Activated CD4-positive, alpha-beta T cell treated with anti-CD3 and anti-CD28 coated beads, Interleukin-2, amount 50 U/mL, for 48 hours (primary cell): ENCODE data around the gene UVRAG.

Experiments
- DNase-seq, 2 experiments: peaks; one replicate each; pipeline ENCODE4 v3.0.0-alpha.2; 2020

Gene UVRAG

DNA sequence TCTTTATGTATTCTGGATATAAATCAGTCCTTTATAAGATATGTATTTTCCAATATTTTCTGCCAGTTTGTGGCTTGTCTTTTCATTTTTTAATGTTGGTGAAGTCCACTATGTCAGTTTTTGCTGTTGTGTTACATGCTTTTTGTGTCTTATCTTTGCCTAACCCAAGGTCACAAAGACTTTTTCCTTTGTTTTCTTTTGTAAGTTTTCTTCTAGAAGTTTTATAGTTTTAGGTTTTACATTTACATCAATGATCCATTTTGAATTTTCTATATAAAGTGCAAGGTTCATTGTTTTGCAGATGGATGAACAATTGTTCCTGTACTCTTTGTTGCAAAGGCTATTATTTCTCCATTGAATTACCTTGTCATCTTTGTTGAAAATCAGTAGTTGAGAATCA is 69.3 kb downstream of the UVRAG start:
- no peak for DNase-seq

DNA sequence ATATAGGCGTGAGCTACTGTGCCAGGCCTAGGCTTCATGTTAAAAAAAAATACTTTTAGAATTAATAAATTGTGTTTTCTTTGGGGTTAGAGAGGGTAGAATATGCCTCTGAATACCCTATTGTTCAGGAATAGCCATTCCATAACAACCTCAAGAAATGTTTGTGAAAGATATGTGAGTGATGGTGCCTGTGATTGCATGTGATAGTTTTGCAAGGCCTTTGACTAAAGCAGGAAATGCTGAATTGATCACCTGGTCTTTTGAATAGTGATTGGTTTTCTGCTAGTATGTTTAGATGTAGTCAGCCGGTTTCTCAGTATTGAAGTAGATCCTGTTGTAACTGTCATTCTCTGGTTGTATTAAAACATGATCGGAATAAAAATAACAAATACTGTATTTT is 73.4 kb downstream of the UVRAG start:
- no peak for DNase-seq

DNA sequence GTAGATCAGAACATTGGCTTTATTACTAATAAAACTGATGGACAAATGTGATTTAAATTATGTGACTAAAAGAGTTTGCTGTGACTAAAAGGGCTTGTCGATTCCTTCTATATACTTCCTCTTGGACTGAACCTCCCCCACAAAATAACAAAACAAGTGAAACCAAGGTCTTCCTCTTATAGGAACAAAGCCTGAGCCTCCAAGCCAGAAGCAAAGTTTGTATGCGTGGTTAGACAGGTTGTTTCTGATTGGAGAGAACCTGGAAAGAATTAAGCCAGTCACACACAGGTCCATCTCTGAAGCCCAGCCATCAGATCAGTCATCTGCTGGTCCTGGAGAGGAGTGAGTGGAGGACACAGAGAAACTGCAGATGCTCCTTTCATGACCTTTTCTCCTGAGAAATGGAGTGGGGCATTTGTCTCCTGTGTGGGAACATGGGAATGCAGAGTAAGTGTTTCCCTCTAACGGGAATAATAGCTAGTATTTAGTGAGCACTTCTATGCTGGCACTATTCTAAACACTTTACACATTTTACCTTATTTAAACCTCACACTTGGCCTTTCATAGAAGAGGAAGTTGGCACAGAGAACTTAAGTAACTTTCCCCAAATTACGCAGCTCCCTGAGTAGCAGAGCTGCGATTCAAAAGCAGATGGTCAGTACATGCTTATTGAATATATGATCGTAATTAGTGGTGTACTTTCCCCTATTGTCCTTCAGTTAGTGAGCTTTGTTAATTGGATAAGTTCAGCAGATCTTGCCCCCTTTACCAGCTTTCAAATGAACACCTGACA is 77.1 kb downstream of the UVRAG start:
- no peak for DNase-seq

DNA sequence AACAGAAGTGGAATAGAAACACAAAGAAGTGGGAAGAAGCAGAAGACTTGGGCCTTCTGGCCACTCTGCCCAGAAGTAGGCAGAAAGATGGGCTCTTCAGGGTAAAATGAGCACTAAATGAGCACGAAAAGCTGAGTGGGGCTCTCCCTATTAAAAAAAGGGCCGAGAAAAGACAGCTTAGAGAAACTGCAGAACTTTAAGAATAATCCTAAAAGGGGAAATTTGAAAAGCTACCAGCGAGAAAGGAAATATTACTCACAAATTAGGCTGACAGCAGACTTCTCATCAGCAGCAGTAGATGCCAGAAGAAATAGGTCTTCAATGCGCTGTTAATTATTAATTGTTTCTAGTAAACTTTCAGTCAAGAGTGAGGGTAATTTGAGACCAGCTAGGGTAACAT is 78.2 kb downstream of the UVRAG start:
- no peak for DNase-seq

DNA sequence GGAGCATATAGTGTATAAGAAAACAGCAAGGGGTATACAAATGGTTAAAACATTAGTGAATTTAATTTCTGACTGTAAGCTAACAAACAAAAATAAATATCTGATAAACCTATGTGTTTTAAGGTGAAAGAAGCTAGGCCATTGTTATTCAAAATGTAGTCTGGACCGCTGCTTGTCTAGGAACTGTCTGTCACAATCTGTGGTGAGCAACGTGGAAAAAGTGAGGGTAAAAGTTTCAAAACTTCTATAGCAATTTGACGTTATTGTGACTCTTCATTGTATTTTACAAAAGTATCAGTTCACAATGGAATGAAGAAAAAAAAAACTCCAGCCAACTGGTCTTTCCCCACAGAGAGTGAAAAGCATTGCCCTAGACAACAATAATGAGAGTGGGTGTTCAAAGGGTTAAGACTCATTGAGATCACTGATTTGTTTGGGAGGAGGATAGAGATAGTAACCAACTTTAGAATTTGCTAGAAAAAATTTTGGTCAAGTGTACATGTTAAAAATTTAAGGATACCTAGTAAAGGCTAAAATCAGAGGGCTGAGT is 79.1 kb downstream of the UVRAG start:
- DNase-seq: no peak

DNA sequence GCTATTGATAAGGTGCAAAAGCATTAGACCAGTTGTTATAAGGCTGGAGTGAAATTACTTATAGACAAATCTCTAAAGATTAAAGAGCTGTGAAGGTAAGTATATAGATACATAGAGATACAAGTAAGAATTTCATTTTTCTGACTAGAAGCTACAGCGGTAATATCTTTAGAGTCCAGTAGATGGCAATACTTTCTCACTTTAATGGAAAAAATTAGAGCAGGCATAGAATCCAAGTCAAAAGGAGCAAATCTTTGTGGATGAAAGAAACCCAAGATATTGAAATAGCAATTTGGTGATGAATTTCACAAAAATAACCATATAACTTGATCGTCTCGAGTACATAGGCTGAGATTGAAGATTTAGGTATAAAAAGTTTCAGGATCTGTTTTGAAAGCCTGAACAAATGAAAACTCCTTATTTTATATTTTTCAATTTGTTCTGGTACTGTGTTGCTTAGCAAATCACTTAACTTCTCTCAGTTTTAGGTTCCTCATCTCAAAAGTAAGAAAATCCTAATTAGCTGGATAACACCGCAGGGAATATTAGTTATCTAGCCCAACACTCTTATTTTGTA is 81.9 kb downstream of the UVRAG start:
- DNase-seq: no peak

DNA sequence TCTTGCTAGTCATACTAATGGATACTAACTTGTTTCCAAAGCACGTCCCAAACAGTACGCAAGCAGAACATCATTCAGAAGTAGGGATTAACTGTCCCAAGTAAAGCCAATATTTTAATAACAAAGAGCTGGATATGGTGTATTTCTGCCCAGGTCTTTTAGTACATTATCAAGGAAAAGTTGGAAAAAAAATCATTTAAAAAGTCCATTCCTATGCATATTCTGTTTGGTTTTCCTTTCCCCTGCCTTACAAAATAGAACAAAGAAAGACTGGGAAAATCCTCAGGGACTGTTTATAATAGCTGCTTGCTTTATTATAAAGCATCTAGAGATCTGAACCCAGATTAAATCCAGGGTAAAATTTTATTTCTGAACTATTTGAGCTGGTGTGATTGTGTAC is 83.9 kb downstream of the UVRAG start:
- DNase-seq: no peak

DNA sequence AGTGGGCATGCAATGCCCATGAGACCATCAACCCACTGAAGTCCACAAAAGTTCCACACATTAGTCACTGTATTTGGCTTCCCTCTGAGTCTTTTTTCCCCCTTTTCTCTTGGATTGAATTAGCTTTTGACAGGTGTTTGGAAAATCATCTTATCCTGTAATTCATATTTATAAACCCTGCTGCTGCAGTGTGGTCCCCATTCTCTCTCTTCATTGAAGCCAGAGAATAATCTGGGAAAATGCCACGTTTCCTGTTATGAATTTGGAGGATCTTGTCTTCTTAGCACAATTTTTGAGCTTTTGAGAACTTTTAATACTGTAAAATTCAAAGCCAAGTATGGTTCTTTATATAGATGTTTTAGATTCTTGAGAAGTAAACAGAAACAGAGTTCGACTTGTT is 84.8 kb downstream of the UVRAG start:
- DNase-seq: no peak

DNA sequence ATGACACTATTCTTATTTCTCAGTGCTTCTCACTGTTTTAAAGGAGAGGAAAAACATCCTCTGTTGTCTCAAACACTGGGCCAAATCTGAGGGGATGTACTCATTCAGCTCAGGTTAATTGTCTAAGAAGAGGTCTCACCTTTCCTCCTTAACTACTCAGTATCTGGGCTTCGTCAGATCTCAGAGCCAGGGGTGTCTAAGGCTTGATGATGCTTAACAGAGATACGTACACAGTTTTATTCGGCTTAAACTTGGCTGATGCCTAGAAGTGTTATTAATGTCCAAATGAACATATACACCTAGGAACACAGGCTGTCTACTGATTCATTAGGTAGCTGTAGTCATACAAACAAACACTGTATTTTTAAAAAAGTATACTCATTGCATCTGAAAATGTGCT is 85.8 kb downstream of the UVRAG start:
- DNase-seq: no peak

DNA sequence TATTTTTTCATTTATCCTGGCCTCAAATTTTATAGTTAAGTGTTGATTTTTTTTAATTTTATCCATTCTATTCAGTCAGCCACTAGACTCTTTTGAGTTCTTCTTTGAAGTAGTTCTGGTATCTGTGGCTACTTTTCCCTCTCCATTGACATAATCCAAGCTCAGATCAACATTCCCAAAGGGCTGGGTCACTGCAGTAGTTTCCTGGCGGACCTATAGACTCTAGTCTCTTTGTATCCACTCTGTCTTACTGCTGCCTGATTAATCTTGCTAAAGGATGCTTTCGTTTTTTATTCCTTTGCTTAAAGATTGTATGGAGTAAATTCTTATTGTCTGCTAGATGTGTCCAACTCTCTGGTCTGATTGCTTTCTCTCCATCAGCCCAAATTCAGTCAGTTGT is 87.6 kb downstream of the UVRAG start:
- no peak for DNase-seq

DNA sequence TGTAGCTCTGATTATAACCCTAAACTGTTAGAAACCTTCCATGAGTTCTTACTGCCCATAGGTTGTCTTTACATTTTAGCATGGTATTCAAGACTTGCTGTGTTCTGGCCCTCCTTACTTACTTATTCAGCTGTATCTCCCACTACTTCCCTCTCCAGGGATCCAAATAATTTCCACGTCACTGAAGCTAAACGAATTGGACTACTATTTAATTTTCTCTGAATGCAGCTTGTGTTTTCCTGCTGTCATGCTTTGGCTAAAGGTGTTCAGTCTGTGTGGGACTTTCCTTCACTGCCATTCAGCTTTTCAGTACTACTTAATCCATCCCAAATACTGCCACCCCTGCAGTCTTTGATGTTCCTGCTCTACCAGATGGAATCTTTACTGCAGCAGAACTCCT is 88.3 kb downstream of the UVRAG start:
- no peak for DNase-seq

DNA sequence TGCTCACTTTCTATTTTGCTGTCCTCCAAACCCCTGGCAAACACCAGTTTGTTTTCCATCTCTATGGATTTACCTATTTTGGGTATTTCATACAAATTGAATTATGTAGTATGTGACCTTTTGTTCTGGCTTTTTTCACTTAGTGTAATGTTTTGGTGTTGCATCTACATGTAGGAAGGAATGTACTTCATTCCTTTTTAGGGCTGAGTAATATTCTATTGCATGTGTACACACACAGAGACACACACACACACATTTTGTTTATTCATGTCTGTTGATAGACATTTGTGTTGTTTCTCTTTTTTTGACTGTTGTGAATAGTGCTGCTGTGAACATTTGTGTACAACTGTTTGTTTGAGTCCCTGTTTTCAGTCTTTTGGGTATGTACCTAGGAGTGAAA is 90.4 kb downstream of the UVRAG start:
- no peak for DNase-seq

DNA sequence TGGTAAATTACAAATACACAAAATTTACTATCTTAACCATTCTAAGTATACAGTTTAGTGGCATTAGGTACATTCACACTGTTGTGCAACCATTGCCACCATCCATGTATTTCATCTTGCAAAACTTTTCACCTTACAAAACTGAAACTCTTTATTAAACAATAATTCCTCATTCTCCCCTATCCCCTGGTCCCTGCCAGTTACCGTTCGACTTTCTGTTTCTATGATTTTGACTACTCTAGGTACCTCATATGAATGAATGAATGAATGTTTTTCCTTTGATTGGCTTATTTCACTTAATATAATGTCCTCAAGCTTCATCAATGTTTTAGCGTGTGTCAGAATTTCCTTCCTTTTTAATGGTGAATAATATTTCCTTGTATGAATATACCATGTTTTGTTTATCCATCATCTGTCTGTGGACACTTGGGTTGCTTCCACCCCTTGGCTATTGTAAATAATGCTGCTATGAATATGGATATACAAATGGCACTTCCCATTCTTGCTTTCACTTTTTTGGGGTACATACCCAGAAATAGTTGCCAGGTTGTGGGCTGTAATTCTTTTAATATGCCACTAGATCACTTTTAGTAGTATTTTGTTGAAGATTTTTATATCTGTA is 93.0 kb downstream of the UVRAG start:
- DNase-seq: no peak

DNA sequence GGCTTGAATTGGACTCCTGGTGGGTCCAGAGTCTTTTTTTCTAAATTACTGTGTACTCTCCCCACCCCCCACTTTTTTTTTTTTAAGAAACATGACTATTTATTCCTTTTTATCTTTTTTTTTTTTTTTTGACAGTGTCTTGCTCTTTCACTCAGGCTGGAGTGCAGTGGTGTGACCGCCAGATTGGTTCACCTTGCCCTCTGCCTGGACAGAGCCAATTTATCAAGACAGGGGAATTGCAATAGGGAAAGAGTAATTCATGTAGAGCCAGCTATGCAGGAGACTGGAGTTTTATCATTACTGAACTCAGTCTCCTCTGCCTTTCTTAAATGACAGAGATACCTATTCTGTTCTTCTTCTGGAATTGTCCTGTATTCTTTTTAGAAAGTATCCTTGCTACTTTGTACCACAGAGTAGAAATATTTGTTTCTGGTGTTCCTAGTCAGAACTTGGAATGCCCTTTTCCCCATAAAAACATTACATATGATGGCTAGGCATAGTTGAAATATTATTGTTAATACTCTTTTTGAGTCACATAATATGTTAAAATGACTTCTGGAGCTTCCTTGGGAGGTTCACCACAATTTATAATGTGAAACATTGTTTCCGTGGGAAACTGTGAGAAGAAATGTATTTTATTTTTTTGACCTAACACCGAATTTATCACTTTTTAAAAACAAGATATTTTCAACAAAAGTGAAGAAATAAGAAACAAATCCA is 95.6 kb downstream of the UVRAG start:
- DNase-seq: no peak

DNA sequence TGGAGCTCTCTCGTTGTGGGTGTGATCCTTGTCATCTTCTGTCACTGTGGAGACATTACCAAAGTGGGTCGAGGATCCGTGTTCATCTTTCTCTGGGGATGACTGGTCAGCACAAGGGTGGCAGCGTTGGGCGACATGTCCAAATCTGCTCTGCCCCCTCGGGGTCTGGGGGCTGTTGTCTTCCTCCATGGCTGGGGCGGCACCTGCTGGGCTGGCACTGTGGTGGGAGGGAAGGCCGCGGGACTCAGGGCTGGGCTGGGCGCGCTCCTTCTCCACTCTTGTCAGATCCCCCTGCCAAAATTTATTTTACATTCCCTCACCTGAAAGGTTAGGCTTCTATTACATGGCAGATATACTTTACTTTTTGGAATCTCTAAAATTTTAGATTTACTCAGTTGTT is 96.4 kb downstream of the UVRAG start:
- no peak for DNase-seq

DNA sequence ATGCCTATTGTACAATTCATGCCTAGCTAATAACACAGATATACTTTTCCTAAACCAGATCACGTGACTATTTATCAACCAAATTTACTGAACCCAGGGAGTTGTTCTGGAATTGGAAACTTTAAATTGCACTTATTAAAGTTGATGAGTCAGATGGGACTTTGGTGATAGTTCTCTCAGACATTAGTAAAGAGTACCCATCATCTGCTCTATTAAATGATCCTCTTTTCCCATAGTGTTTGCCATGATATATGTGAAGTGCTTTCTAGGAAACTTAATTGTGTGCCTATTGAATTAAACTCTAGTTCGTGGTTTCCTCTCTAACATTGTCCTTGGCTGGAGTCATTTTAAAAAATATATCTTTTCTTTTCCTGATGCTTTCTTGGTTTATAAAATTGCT is 99.0 kb downstream of the UVRAG start:
- DNase-seq: no peak

DNA sequence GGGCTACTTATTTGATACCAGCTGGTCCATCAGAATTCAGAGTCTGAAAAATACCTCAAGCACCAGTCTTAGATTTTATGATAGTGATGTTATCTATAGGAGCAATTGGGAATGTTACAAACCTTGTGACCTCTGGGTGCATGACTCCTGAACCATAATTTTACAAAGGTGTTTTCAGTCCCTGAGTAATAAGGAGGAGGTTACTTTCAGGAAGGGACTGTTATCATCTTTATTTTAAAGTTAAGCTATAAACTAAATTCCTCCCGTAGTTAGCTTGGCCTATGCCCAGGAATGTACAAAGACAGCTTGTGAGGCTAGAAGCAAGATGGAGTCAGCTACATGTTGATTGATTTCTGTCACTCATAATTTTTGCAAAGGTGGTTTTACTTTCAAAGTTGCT is 101.9 kb downstream of the UVRAG start:
- no peak for DNase-seq

DNA sequence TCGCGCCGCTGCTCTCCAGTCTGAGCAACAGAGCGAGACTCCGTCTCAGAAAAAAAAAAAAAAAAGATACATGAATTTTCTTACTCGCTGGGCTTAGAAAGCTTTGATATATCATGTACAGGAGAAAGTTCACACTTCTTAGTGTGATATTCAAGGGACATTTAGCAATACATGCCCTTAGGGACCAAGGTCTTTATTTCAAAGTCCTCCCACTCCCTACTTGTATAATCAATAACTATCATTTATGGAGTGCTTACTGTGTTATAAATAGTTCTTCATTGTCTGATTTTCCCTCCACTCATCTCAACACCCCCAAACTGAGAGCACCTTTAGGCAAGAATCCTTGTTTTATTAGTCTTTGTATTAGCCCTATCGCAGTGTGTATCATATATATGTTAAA is 103.3 kb downstream of the UVRAG start:
- DNase-seq: no peak

DNA sequence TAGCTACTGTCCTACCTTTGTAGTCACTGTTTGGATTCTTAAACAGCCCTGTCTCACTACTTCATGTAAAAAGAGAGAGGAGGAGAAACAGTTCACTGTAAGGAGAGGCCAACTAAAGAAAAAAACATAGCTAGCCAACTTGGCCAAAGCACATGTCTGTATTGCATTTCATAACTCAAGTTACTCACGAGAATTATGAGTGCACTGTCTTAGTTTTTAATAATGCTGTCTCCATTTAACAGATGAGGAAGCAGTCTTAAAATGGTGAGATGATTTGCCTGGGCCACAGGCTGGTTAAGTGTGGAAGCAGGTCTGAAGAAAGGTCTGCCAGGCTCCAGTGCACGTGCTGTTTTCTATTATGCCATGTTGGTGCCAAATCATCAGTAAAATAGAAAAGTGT is 104.5 kb downstream of the UVRAG start:
- DNase-seq: no peak

DNA sequence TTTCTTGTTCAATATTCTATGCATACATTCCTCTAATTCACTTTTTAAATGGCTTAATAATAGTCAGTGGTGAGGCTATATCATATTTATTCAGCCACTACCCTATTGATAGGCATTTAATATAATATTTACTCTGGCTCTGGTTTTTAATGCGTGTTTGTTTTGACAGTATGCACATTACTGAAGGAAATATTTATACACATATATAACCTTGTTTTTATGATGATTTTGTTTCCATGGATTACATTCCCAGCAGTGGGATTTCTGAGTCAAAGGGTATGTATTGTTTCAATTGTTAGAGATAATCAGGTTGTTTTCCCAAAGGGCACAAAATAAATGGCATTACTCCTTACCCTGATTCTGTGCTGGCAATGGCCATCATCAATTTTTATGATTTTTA is 105.8 kb downstream of the UVRAG start:
- DNase-seq: no peak

DNA sequence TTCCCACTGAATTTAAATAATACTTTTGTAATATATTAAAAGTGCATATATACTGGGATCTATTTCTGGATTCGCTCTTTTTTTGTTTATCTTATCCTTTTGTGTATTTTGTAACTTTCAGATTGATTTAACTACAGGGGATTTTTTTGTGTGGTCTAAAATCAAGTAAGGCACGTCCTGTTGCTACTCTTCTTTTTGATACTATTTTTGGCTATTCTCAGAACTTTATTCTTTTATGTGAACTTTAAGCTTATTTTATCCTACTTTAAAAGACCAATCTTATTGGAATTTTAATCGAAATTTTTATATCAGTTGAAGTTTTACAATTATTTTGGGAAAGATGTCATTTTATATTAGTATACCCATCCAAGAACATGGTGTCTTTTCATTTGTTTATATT is 106.8 kb downstream of the UVRAG start:
- DNase-seq: no peak

DNA sequence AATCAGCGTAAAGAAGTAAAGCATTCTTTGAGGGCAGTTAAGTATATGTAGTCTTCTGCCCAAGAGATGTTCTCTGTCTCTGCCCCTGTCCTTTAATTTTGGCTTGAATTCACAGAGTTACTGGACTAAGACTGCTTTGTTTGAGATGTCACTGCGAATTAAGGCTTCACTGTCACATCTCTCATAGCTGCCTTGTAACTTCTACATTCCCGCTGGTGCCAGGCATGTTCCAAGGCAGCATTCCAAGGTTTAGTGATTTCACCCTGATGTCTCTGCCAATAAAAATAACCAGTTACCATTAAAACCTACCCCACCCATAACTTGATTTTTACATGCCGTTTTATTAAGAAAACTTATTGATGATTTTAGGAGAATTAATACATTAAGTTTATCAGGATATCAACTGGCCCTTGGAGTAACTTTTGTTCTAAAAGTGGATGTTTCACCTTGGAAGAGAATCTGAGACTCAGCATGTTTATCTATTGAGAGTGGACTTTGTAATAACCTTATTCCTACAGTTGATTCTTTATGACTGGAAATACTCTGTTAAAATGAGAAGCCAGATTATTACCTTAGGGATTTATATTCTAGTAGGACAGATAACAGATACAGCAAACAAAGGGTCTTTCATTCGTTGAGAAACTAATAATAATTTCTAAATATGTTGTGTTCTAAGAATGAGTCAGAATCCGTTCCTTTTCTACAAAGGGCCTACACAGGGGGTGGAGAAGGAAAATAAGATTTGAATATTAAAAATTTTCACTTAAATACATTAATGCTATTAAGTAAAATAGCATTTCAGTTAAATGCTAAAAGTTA is 110.2 kb downstream of the UVRAG start:
- no peak for DNase-seq

DNA sequence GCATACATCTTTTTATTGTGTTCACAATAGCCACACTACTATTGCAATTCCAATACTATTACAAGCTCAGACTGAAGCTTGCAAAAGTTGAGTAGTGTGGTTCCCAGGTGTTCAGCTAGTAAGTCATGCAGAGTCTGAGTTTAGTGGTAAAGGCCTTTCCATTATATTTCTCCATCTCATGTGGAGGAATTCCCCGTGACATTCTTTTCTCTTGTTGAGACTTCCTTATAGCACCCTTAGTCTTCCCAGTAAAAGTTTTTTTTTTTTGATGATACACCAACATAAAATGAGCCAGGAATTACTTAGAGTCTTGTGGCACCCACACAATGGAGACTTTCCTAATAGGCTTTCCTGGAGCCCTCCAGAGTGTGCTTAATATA is 110.8 kb downstream of the UVRAG start:
- no peak for DNase-seq
